Measurements from ENCODE around the gene TRIM62. TPM values are rescaled to one million over a fixed set of nuclear protein-coding genes. Genes with fewer than 3 reads are reported as not detected.
A peak's percentile ranks its signal among the peaks of the same experiment; 100 is the strongest.
"Not testable (repeated sequence)": the region's sequence is repeated elsewhere in the genome, so short reads cannot be mapped to it uniquely, and the experiment has no call there.

TRIM62 gene
- total RNA-seq, 6 donors from 2014 or later: 3.8 to 16.8 (median 5.5) TPM

DNA sequence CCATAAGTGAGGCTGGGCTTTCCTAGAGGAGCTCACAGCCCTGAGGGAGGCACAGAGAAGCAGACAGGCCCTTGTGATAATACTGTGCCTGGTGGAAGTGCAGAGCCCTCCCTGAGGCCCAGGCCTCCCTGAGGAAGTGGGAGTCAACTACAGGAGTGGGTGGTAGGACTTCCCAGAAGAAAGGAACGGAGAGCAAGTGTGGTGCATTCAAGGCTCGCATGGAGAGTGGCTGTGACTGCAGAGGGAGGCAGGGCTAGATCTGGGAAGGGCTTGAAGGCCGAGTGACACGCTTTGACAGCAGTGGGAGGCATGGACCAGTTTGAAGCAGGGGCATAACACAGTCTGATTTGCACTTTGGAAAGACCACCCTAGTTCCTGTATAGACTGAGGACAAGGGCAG is 63.6 kb downstream of the TRIM62 start:
- H3K36me3 ChIP-seq: no peaks in the 10 kb centered on the region
- WGBS, 2 donors: 76 to 85% methylated on average over 4 of the region's 4 CpGs
- H3K27ac ChIP-seq: no peak overlapping the region
- no peaks in the 10 kb centered on the region for H3K9me3 ChIP-seq
- H3K27me3 ChIP-seq: no peaks in the 10 kb centered on the region
- TF ChIP-seq CTCF (IDR thresholded peaks at IDR 0.05) (no peak), EP300 (IDR thresholded peaks at IDR 0.05) (no peak), POLR2AphosphoS5 (IDR thresholded peaks at IDR 0.05) (no peak), POLR2A (IDR thresholded peaks at IDR 0.05) (no peak)
- ATAC-seq (ENCODE audit: low FRiP score in 2 of 2) (no peak), DNase-seq (no peak)
- no peak overlapping the region for H3K4me3 ChIP-seq
- no peaks in the 10 kb centered on the region for H3K4me1 ChIP-seq

DNA sequence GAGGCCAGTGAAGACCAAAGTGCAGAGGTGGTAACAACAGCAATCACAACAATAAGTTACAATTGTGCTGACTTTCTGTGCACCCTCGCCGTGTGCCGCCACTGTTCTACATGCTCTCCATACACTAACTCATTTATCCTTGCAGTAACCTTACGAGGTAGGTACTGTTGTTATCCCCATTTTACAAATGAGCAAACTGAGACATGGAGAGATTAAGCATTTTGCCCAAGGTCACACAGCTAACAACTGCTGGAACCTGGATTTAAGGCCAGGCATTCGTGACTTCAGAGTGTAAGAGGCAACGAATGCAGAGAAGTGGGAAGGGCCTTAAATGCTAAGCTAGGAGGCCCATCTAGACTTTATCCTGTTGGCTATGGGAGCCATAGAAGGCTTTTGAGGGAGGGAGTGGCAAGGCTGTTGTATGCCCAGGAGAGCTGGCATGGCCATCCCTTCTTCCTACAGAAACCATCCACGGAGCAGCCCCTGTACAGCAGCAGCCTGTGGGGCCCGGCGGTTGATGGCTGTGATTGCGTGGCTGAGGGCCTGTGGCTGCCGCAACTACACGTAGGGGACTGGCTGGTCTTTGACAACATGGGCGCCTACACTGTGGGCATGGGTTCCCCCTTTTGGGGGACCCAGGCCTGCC is 64.3 kb downstream of the TRIM62 start:
- Histone ChIP-seq H3K9me3 (no peaks in the 10 kb centered on the region), H3K36me3 (no peaks in the 10 kb centered on the region), H3K27ac (no peak overlapping the region), H3K4me1 (no peaks in the 10 kb centered on the region), H3K4me3 (no peak overlapping the region), H3K27me3 (no peaks in the 10 kb centered on the region)
- TF ChIP-seq POLR2AphosphoS5 (IDR thresholded peaks at IDR 0.05): no peak
- no peak for TF ChIP-seq CTCF (IDR thresholded peaks at IDR 0.05)
- no peak for TF ChIP-seq POLR2A (IDR thresholded peaks at IDR 0.05)
- no peak for TF ChIP-seq EP300 (IDR thresholded peaks at IDR 0.05)
- WGBS, 2 donors: 89 to 92% methylated on average over 13 of the region's 13 CpGs
- ATAC-seq (ENCODE audit: low FRiP score in 2 of 2) (no peak), DNase-seq (peak in 1 of 2 donors; percentile 46)

DNA sequence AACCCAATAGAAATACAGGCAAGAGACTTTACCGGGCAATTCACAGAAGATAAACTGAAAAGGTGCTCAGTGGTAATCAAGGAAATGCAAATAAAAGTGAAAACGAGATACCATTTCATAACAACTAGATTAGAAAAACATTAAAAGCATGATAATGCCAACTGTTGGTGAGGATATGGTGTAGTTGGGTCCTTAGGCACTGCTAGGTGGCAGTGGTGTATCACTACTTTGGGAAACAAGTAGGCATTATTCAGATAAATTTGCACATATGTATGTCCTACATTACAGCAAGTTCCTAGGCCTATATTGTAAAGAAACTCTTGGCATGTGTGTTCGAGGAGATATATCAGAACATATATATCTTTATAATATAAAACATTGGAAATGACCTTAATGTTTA is 69.9 kb downstream of the TRIM62 start:
- no peaks in the 10 kb centered on the region for H3K36me3 ChIP-seq
- no peak for TF ChIP-seq EP300 (IDR thresholded peaks at IDR 0.05)
- H3K9me3 ChIP-seq: no peaks in the 10 kb centered on the region
- no peaks in the 10 kb centered on the region for H3K4me1 ChIP-seq
- ATAC-seq (ENCODE audit: low FRiP score in 2 of 2) (no peak), DNase-seq (no peak)
- no peak overlapping the region for H3K4me3 ChIP-seq
- H3K27ac ChIP-seq: no peak overlapping the region
- 48 to 49% methylated on average over 3 of the region's 3 CpGs for WGBS, 2 donors
- H3K27me3 ChIP-seq: no peaks in the 10 kb centered on the region

DNA sequence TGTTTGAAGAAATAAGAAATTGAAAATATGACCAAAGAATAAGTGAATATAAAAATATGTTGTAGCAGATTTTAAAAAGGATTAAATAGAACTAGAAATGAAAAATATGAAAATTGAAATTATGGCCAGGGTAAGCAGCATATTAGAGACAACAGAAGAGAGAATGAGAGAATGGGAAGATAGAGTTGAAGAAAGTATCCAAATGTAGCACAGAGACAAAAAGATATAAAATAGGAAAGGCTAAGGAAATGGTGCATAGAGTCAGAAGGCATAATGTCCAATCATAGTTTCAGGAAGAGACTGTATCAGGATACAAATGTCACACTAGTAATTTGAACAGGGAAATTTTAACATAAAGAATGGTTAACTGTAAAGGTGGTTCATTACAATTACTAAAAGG is 71.4 kb downstream of the TRIM62 start:
- Histone ChIP-seq H3K4me3 (no peak overlapping the region), H3K4me1 (no peaks in the 10 kb centered on the region), H3K27me3 (no peaks in the 10 kb centered on the region), H3K36me3 (no peaks in the 10 kb centered on the region), H3K9me3 (no peaks in the 10 kb centered on the region), H3K27ac (no peak overlapping the region)
- TF ChIP-seq EP300 (IDR thresholded peaks at IDR 0.05) (no peak), CTCF (IDR thresholded peaks at IDR 0.05) (no peak), POLR2A (IDR thresholded peaks at IDR 0.05) (no peak), POLR2AphosphoS5 (IDR thresholded peaks at IDR 0.05) (no peak)
- ATAC-seq (ENCODE audit: low FRiP score in 2 of 2) (no peak), DNase-seq (no peak)

GRCh38 chr1:33100119-33100415 is 81.8 kb downstream of the TRIM62 start:
- H3K4me3 ChIP-seq; H3K4me1 ChIP-seq; DNase-seq; ATAC-seq (ENCODE audit: low FRiP score in 2 of 2); H3K27me3 ChIP-seq; H3K36me3 ChIP-seq; H3K9me3 ChIP-seq: not testable (repeated sequence)
- peak overlapping the region in 3 of 4 donors; percentile 2 to 55 (median 2) for H3K27ac ChIP-seq
- WGBS, 2 donors: 83 to 87% methylated on average over 4 of the region's 4 CpGs

- peak in 1 of 2 donors; percentile 80 for DNase-seq
- Histone ChIP-seq H3K9me3 (no peaks in the 10 kb centered on the region), H3K4me1 (peaks cover 2 to 10% (median 5%) of the 10 kb centered on the region in 4 donors), H3K27me3 (no peaks in the 10 kb centered on the region), H3K27ac (peak overlapping the region; percentile 2 to 55 (median 12)), H3K4me3 (no peak overlapping the region), H3K36me3 (no peaks in the 10 kb centered on the region)
- TF ChIP-seq CTCF (IDR thresholded peaks at IDR 0.05) (peak in 4 of 6 experiments; percentile 23 to 74 (median 38)), EP300 (IDR thresholded peaks at IDR 0.05) (no peak), POLR2AphosphoS5 (IDR thresholded peaks at IDR 0.05) (peak in 1 of 2 donors; percentile 52)
- 43 to 68% methylated on average over 12 to 13 of the region's 13 CpGs for WGBS, 2 donors
- ATAC-seq (ENCODE audit: low FRiP score in 2 of 2): peak; percentile 89 to 95
Observed at GRCh38 chr1:33099290-33100118, 82.3 kb downstream of the TRIM62 start.
